Measurements from ENCODE around the gene TRIM44.
A peak's percentile ranks its signal among the peaks of the same experiment; 100 is the strongest.
"Not testable (repeated sequence)": the region's sequence is repeated elsewhere in the genome, so short reads cannot be mapped to it uniquely, and the experiment has no call there.

The TRIM44 gene

DNA sequence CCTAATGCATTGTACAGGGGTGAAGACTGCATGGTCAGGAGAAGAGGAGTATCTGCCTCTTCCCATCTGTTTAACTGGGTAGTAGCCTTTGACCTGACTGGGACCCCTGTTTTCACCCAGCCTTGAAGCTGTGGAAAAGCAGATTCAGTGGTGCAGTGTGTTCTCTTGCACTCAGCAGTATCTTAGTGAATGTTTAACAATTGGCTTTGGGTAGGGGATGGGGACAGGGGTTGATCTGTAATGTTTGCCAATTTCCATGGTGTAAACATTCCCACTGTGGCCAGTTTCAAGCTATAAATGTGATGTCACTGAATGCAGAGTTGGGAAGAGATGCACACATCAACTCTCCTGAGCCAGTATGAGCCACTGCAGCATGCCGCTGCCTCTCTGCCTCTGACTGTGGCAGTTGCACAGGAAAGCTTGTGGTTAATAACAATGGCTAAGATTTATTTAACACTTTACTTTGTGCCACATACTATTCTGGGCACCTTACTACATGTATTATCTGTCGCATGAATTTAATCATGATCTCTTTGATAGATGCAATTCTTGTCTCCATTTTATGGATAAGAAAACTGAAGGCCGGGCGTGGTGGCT is 28.6 kb upstream of the TRIM44 start:
- no peak for DNase-seq

DNA sequence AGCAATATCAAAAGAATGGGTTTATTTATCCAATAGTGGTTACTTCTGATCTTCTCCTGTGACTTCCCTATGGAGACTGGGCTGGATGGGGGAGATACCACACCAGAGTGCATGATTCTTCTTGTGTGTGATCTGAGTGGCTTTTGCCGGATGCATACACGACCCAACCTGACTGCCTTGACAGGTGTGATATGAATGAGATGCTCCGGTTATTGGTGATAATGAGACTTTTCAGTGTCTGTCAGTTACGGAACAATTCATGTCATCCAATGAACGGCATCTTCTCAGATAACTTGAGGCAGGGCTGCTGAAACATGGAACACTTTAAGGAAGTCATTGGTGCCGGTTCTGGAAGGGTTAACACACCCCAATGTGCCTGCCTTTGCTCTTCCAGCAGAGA is 26.6 kb upstream of the TRIM44 start:
- no peak for DNase-seq

DNA sequence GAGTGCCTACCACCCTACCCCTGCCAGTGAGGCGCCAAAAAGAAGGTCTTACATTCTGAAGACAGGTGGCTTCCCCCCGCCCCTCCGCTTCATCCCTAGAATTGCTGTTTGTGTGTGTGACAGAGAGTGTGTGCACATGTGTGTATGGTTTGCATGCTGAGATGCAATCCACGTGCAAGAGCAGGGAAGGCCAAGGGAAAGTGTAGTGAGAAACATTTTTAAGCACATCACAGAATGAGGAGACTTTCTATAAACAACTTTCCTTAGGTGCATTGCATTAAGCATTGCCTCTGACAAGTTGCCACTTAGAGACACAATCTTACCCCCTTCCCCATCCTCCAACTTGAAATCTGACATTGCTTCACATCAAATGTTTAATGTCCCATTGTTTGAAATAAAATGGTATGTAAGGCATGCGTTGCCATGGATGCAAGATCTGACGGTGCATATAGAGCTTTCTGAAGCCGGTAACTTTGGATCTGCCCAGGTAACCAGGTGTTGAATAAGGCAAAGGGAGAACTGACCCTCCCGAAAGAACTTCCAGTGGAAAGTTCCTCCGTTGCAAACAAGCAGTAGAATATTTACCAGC is 22.9 kb upstream of the TRIM44 start:
- DNase-seq = no peak

DNA sequence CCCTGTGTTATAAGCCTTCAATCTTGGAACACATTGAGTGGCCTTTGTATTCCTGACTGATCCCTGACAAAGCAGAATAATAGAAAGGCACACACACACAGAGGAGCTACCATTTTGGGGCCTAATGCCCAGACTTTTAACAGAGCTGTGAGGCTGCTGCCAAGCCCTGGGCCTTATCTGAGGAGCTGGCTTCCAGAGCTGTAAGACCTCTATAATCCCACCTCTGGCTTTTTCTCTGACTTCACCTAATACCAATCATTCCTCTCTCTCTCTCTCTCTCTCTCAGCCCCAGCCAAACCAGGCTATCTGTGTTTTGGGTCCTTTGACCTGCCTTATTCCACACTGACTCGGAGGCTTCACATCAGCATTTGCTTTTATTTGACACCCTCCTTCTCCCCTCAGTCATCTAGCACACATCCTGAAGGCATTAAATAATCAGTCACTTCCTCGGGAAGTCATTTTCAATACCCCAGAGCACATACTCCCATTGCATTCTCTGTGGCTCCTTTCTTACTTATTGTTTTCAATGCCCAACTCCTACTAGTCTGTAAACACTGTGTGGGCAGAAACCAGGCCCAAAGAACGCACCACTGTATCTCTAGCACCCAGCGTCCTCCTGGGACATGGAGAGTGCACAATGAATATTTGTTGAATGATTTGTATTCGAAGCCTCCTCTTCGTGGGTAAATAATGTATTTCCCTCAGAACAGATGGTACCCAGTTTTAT is 21.2 kb upstream of the TRIM44 start:
- DNase-seq = no peak

DNA sequence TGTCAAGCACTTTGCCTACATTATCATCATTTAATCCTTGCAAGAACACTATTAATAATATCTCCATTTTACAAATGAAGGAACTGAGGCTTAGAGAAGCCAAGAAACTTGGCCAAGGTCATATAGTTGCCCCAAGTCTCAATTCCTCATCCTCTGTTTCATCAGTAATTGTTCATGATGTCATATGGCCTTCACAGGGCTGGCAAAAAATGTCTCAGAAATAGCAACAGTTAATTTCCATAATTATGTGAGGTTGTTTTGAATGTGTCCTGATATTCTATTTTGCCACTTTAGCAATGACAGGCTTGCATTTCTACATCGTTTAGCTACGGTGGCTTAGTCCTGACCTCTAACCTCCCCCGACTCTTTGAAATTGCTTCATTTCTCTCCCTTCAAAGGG is 20.6 kb upstream of the TRIM44 start:
- DNase-seq = no peak

DNA sequence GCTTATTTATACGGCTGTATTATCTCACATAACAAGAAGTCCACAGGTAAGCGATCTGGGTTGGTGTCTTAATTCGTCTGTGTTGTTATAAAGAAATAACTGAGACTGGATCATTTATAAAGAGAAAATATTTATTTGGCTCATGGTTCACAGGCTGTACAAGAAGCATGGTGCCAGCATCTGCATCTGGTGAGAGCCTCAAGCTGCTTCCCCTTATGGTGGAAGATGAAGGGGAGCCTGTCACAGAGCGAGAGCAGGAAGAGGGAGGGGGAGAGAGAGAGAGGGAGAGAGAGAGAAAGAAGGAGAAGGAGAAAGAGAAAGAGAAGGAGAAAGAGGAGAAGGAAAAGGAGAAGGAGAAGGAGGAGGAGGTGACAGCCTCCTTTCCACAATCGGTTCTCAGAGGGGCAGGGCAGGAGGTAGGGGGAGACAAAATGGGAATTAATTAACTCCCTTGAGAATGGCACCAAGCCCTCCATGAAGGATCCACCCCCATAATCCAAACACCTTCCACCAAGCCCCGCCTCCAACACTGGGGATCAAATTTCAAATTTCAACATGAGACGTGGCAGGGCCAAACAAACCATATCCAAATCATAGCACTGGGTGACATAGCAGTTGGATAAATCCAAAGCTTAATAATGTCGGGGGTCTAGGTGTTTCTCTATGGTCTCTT is 15.0 kb upstream of the TRIM44 start:
- DNase-seq = no peak

DNA sequence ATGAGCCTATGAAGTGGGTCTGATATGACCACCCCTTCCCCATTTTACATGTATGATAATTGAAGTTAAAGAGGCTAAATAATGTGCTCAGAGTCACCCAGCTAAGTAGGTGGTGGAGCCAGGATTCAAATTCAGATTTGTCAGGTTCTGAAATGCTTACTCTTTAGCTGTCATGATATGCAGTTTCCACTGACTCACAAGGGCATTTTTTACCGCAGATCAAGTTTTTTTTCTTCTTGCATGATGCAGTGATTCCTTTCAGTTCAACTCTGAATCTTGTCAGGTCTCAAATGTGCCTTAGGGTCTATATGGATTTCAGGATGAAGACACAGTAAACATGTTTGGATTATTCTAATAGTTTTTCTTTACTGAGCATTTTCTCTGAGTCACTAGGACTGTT is 12.6 kb upstream of the TRIM44 start:
- no peak for DNase-seq

DNA sequence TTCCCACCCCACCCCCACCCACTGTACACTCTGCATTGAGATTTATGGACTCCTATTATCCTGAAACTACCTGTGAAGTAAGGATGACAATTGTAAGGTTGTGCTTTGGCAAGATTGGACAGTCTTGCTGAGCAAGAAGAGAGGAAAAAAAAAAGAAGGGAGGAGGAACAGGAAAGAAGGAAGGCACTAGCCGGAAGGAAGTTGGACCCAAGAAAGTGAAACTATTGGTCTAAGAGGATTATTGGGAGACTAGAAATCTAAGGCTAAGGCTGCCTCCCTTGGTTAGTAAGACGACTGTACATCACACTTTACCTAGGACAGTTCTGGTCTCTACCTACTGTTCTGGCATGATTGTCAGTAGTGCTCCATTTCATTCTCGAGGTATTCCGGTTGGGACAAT is 12.1 kb upstream of the TRIM44 start:
- no peak for DNase-seq

DNA sequence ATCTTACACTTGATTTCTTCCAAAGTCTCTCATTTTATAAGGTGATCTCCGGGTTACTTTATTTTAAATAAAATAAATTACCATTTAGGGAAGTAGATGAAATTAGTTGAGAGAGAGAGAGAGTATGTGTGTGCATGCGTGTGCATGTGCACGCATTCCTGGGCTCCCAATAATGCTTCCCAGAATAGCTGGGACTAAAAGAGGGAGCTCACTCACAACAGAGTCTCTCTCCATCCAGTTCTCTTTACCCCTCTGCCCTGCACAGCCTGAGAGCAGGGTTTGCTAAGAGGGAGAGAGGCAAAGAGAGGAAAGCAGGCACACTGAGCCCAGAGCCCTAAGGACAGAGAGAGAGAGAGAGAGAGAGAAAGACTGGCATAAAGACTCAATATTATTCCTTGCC is 11.3 kb upstream of the TRIM44 start:
- DNase-seq = no peak

DNA sequence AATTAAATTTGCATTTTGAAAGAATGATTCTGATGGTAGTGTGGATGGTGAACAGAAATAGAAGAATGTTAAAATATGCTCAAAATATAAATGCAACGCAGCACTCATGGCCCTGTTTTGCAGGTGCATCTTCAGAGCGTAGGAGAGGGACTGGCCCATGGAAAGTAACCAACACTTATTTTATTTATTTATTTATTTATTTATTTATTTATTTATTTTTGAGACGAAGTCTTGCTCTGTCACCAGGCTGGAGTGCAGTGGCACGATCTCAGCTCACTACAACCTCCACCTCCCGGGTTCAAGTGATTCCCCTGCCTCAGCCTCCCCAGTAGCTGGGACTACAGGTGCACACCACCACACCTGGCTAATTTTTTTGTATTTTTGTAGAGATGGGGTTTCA is 9.8 kb upstream of the TRIM44 start:
- DNase-seq = not testable (repeated sequence)

DNA sequence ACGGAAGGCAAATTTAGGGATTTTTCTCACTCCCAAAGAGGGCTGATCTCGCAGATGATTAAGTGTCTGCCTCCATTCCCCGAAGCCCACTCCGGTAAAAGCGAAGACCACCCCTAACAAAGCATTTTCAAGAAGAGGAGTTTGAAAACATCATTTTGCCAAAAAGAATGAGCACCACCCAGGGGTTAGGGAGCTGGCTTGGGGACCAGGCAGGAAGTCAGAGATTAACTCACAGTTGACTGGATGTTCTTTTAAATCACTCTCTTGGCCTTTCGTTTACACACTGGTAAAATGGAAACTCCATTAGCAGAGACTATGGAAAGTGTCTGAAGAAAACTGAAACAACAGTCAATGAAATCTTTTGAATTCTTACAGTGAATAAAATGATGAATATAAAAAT is 7.9 kb upstream of the TRIM44 start:
- DNase-seq = no peak

DNA sequence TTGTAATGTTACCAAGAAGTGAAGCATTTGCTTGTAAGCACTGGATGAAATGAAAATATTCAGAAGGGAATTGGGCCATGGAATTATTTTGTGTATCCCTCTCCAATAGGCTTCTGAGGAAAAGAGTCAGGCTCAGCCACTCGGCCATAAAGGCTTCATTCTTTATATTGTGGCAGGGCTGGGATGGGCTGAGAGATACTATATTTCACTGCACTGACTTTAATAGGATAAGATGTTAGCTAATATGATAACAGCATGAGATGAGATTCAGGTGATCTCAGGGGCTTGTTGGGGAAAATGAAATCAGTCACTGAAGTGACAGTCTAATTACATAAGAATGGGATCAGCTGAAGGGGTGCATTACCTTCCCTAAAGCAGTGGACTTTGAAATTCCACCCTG is 7.3 kb upstream of the TRIM44 start:
- DNase-seq = no peak

DNA sequence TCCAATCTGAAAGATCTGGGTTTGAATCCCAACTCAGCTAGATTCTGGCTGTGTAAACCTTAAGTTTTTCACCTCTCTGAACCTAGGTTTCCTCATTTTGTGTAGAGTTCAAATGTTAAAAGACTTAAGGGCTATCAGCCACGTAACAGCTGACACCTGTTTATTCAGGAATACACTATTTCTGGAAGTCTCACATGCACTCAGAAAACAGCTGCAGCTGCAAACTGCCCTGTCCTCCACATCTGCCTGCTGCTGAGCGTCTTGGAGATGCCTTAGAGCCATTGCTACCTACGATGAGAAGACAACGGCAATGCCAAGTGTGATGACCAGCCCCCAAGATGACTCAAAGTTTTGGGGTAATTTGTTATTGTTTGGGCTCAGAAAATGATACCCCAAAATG is 6.7 kb upstream of the TRIM44 start:
- no peak for DNase-seq

DNA sequence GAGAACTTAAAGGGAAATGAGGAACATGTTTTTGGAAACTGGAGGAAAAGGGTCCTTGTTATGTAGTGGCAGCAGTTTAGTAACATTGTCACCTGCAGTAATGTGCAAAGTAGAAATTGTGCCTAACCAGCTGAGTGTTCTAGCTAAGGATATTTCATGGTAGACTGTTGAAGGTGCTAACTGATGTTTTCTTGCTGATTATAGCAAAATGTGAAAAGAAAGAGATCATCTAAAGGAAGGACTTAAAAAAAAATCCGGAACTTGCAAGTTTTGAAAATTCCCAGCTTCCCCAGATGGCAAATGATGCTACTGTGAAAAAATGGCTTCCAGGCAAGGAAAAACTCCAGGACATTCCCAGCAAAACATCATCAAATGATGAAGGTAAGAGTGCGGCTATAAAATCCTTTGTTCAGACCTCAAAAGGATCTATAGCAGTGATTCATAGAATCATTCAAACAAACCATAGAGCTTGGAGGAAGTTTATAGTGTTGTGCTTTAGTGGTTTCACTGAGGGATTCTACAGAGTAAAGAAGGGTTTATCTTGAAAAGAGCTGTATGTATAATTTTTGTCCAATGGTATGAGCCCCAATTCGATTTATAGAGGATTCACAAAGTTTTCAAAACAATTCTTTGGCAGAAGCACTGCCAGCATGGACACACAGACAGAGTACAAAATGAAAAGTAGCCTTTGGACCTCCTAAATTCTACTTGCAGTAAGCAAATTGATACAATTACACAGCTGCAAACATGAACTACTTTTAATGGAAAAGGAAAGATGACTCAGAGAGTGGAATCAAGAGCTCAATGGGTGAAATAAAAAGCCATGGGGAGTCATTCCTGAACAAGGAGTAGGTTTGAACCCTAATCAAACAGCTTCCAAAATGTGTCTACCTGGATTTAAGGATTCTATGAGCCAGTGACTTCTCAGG is 4.3 kb upstream of the TRIM44 start:
- DNase-seq = no peak

DNA sequence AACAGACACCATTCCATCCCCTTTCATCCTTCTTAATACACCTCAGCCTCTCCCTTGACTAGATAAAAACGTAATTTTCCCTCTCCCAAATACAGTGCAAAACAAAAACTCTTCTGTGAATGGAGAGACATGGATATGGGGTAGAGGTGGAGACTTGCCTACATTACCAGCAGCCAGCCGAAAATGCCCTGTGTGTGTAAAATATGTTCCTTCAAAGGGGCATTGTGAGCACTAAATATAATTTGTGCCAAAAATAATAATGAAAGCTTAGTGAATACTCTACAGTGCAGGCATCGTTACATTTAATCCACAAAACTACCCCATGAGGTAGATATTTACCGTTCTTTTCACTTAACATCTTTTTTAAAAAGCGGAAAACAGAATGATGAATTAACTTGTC is 1.0 kb upstream of the TRIM44 start:
- no peak for DNase-seq

DNA sequence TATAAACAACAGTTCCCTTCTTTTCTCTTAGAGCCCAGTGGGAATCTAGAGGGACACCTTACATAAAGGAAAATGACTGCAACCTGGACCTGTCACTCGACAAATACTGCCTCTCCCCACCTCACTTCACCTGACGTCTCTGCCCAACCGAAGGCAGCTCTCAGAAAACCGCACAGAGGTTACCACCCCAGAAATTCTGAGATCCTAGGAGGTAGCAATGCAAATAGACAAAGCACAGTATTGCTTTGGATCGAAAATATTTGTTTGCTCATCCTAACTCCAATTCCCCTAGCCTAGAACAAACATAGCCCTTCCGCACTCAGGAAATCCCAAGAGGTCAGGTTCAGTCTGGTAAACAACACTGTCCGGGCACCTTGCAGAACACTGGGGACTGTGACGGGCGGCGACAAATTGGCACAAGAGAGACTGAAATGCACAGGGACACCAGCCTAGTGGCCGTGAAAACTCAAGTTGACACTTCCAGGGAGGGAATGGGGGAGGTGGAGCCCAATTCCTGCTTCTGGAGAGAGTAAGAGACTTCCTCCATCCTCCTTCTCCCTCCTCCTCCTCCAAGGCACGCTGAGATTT is 420 bp upstream of the TRIM44 start:
- DNase-seq = peak; percentile 80

DNA sequence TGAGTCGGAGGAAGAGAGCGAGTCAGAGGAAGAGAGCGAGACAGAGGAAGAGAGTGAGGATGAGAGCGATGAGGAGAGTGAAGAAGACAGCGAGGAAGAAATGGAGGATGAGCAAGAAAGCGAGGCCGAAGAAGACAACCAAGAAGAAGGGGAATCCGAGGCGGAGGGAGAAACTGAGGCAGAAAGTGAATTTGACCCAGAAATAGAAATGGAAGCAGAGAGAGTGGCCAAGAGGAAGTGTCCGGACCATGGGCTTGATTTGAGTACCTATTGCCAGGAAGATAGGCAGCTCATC is 780 bp downstream of the TRIM44 start:
- DNase-seq = no peak

DNA sequence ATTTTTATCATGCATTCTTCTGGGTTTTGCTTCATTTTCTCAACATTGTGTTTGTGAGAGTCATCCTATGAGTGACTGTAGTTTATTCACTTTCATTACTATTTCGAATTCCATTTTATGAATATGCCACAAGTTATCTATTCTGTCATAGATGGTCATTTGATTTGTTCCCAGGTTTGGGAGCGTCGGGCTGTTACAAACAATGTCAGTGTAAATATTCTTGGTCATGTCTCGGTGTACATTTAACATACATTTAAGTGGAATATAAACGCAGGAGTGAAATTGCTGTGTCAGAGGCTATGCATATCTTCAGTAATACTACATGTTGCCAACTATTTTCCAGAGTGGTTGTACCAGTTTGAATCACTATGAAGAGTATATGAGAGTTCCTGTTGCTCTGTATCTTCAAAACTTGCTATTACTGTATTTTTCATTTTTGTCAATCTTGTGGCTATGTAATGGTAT is 2.4 kb downstream of the TRIM44 start:
- DNase-seq = no peak

DNA sequence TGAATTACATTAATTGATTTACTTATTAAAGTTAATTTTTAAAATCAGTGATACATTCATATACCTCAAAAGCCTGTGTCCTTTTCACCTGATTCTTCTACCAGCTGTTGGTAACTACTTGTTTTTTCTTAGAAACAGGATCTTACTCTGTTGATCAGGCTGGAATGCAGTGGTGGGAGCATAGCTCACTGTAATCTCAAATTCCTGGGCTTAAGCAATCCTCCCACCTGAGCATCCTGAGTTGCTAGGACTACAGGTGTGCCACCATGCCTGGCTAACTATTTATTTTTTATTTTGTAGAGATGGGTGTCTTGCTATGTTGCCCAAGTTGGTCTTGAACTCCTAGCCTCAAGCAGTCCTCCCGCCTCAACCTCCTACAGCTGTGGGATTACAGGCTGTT is 4.7 kb downstream of the TRIM44 start:
- DNase-seq = no peak

DNA sequence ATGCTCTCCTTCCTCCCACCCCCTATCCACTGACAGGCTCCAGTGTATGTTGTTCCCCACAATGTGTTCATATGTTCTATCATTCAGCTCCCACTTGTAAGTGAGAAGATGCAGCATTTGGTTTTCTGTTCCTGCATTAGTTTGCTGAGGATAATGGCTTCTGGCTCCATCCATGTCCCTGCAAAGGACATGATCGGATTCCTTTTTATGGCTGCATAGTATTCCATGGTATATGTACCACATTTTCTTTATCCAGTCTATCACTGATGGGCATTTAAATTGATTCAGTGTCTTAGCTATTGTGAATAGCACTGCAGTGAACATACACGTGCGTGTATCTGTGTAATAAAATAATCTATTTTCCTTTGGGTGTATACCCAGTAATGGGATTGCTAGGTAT is 5.8 kb downstream of the TRIM44 start:
- DNase-seq = not testable (repeated sequence)

DNA sequence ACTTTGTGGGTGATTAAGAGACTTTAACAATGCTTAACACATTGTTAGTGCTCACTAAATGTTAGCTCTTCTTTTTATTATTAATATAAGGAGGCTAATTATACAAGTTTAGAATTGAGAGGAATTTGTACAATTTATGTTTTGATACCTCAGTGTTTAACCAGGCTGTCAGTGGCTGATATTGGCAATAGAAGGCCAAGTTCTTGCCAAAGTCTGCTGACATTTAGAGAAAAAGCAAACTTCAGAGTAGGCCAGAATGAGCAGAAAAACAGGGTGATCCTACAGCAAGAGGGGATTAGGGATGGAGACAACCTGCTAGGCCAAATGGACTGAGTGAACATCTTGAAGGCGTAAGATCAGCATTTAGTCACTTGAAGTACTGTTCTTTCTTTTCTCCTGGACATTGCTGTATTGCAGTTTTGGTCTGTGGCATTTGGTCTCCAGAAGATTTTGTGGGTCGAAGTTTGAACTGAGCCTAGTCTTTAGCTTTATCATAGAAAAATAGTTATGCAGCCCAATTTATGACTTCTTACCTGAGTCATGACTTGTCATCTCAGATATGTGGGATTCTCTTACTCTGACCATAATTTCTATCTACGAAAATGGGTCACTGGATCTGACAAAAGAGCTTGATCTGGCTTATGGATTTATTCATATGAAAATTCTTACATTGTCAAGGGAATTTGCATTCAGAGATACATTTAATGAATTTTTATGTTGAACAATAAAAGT is 9.0 kb downstream of the TRIM44 start:
- no peak for DNase-seq

DNA sequence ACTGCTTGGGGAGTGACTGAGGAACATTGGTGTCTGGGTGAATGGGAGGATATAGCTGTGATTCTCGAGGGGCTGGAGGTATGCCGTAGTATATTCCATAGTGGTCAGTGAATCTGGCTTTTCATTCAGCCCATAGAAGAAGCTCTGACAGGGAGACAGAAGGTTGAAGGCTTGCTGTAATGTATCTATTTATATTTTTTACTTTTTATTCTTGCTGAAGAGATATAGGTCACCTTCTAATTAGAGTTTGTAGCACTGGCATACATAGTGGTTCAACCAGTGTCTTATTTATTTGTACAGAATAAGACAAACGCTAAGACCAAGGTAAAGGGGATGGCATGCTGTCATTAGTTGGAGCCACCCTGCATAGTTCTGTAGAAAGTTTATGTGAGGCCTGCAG is 10.0 kb downstream of the TRIM44 start:
- no peak for DNase-seq
